ENCODE data around the gene ARHGAP22.

Gene ARHGAP22

DNA sequence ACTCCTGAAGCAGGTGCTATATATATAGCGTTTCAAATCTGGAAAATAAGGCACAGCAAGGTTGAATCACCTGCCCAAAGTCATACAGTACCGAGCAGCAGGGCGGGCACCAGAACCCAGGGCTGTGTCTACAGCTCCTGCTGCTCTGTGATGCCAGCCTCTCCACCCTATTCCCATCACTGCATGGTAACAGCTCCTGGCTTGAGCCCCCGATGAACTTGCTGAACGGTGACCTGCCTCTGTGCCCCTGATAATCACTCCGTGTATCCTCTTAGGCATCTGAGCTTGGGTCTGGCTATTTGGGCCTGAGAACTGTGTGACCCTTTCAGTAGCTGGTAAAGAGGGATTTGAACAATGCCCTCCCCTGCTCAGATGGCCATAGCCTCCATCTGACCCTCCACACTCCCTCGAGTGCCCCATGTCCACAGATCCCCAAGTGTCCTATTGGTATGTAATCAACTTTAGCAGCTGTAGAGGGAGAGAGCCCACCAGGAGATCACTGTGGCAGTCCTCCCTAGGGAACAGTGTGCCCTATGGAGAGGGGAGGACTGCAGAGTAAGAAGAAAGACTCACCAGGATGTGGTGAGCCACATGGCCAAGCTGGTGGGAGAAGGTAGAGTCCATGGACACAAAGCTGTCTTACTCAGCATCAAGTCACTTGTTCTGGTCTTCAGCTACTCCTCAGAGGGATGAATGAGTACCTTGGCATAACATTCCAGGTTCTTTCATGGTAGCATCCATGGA is 1.1 kb upstream of the ARHGAP22 start:
- TF ChIP-seq, protein P1, sequence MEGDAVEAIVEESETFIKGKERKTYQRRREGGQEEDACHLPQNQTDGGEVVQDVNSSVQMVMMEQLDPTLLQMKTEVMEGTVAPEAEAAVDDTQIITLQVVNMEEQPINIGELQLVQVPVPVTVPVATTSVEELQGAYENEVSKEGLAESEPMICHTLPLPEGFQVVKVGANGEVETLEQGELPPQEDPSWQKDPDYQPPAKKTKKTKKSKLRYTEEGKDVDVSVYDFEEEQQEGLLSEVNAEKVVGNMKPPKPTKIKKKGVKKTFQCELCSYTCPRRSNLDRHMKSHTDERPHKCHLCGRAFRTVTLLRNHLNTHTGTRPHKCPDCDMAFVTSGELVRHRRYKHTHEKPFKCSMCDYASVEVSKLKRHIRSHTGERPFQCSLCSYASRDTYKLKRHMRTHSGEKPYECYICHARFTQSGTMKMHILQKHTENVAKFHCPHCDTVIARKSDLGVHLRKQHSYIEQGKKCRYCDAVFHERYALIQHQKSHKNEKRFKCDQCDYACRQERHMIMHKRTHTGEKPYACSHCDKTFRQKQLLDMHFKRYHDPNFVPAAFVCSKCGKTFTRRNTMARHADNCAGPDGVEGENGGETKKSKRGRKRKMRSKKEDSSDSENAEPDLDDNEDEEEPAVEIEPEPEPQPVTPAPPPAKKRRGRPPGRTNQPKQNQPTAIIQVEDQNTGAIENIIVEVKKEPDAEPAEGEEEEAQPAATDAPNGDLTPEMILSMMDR (IDR thresholded peaks at IDR 0.05): no peak
- TF ChIP-seq ZFX (IDR thresholded peaks at IDR 0.05; ENCODE audit: borderline replicate concordance): no peak
- no peak overlapping the region for H3K27ac ChIP-seq

DNA sequence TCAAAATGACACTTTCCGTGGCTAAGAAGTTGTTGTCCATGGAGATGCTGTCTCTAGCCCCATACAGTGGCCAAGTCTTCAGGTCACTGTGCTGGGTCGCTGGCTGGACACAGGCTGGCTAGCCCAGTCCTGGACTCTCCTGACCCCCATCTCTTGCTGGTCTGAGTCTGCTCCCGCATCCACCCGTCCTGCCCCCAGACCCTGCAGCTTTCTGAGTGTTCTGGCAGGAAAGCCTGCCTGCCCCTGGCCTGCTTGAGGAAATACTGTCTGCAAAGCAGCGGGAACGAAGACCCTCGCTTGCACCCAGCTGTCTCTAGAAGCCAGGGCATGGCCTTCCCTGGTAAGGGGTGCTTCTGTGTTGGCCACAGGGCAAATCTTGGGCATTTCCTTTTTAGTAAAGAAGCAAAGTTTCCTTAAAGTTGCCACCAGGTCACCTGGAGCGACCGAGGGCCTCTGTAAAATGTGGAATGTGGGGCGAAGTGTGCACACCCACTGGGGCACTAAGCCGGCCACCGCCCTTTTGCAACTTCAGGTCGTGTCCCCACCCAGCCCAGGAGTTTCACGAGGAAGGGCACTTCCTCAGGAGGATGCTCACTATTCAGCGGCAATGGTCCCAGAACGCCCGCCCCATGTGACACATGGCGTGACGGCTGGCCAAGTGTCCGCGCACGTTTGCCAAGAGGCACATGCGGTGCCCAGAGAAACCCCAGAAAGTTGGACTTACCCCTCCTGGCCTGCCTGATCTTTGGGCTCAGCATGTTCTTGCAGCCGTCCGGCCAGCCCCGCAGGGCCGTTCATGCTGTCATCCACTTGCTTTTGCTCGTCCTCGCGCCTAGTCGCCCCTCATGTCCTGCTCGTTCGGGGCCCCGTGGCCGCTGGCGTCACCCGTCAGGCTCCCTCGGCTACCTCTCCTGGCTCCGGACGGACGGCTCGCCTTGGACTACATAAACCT is 558 bp downstream of the ARHGAP22 start:
- no peak overlapping the region for H3K27ac ChIP-seq
- TF ChIP-seq ZFX (IDR thresholded peaks at IDR 0.05; ENCODE audit: borderline replicate concordance): no peak
- TF ChIP-seq, protein P1 (IDR thresholded peaks at IDR 0.05): no peak

DNA sequence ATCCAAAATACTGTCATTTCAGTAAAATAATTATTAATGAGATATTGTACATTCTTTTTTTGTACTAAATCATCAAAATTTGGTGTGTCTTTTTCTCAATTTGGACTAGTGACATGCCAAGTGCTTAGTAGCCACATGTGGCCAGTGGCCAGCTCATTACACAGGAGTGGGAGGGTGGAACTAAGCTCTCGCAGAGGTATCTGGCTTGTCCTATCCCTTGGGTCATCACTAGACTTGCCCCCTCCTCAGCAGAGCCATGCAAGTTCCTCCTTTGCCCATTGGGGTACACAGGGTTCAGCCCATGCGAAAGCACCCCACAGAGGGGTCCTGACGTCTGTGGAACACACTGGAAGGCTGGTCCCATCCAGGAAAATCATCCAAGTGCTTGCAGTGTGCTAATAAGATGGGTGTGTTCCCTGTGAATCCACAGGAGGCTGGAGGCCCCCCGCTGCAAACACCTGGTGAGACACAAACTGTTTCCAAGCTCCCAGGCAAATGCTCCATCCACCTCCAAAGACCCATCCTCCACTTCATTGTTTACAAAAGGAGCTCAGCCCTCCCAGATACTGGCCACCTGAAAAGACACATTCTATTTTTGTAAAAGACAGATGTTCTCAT is 1.3 kb downstream of the ARHGAP22 start:
- no peak overlapping the region for H3K27ac ChIP-seq
- TF ChIP-seq, protein P1 (IDR thresholded peaks at IDR 0.05): no peak
- TF ChIP-seq ZFX (IDR thresholded peaks at IDR 0.05; ENCODE audit: borderline replicate concordance): no peak

DNA sequence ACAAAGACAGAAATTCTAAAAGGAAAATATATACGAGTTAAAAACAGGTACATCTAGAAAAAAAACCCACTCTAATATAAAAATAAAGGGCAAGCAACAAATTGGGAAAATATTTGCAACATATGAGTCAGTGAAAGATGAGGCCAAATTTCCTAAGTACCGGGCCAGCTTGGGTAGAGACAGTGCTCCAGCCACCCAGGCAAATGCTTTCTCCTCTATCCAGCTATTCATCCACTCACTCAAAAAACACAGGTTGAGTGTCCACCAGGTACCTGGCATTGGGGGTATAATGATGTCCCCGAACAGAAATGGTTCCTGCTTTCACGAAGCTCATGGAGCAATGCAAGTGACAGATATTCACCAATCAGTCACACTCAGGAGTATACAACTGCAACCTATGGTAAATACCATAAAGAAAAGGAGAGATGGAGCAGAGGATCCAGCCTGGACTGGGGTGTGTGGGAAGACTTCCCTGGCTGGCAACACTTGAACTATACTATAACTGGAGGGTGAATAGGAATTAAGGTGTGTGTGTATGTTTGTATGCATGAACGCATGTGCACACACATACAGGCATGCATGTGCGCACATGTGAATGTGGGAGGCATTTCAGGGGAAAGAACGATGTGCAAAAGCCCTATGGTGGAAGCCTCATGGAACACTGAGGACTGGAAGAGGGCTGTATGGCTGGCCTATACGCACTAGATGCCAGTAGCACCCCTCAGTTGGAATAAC is 2.3 kb downstream of the ARHGAP22 start:
- H3K27ac ChIP-seq: no peak overlapping the region
- no peak for TF ChIP-seq ZFX (IDR thresholded peaks at IDR 0.05; ENCODE audit: borderline replicate concordance)
- TF ChIP-seq, protein P1 (IDR thresholded peaks at IDR 0.05): no peak

DNA sequence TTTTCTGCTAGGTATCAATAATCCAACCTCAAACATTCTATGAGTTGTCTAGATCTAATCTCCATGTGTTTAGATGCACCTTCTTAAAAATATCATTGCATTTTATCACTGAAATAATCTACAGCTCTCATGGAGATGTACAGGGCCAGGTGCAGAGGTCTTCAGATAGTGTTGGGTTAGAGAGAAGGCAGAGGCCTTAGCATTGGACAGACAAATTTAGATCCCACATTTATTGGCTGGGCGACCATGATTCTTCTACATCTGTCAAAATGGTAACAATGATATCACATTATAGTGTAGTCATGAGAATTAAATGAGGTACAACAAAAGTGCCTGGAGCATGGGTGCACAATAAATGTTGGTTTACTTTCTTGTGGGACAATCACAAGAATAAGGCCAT is 3.1 kb downstream of the ARHGAP22 start:
- H3K27ac ChIP-seq: no peak overlapping the region
- no peak for TF ChIP-seq ZFX (IDR thresholded peaks at IDR 0.05; ENCODE audit: borderline replicate concordance)
- TF ChIP-seq, protein P1 (IDR thresholded peaks at IDR 0.05): no peak

DNA sequence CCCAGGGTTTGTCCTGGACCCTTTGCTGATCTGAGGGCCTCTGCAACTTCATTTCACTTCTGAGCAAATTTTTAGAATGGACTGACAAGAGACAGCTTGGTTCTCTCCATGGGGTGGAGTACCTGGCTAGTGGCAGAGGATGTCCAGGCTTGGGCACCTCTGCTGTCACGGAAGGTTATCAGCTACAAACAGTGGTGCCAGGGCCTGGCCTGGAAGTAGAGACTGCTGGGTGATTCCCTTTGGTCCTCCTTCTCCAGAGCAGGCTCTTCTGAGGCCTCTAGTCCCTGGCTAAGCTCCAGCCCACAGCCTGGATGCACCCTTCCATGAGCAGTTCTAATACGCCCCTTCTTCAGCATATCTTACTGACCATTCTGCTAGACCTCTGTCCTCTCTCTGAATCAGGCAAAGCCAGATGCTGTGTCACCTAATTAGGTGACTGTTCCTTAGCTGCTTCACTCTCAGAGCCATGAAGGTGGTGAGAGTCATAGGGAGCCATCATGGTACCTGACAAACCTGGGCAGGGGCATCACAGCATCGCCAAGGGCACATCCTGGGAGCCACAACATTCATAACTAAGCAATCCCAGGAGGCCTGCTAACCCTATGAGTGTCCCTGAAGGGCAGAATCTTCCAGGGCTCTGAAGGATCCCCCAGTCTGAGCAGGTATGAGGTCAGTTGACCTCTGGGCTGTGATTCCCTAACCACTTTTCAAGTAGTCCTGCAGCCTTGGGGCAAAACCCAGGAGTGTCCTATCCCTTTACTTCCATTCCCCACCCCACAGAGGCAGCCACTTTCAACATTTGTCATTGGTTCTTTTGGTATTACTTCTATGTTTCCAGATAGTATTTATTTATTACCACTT is 4.0 kb downstream of the ARHGAP22 start:
- no peak for TF ChIP-seq ZFX (IDR thresholded peaks at IDR 0.05; ENCODE audit: borderline replicate concordance)
- TF ChIP-seq, protein P1 (IDR thresholded peaks at IDR 0.05): no peak
- no peak overlapping the region for H3K27ac ChIP-seq
